Spinal cord (tissue), 10 donors: ENCODE data around the gene C21orf58. TPM values are rescaled to one million over a fixed set of nuclear protein-coding genes. Genes with fewer than 3 reads are reported as not detected.

Experiments used
- DNase-seq, 6 donors: peaks; one replicate each; pipeline versions ENCODE4 v3.0.0 to v3.0.0-alpha.2; 2013 to 2015; ENCODE audit warnings: low spot score in 6 of 6, low read depth in 4 of 6
- H3K27ac ChIP-seq: one replicate; pipeline ENCODE4 v1.5.1; 2013; ENCODE audit warnings: low read depth, low read length, control low read depth
- H3K27me3 ChIP-seq: one replicate; pipeline ENCODE4 v1.6.1; 2013; ENCODE audit warnings: low read length; ENCODE audit not compliant: control insufficient read depth, insufficient read depth
- H3K36me3 ChIP-seq: one replicate; pipeline ENCODE4 v1.6.1; 2013; ENCODE audit warnings: low read length; ENCODE audit not compliant: control insufficient read depth, insufficient read depth
- H3K4me1 ChIP-seq: one replicate; pipeline ENCODE4 v1.6.1; 2013; ENCODE audit warnings: low read length; ENCODE audit not compliant: control insufficient read depth, insufficient read depth
- H3K4me3 ChIP-seq: one replicate; pipeline ENCODE4 v1.5.1; 2013; ENCODE audit warnings: low read depth, low read length, control low read depth
- H3K9me3 ChIP-seq: one replicate; pipeline ENCODE4 v1.6.1; 2013; ENCODE audit warnings: low read length; ENCODE audit not compliant: control insufficient read depth, insufficient read depth
- WGBS: methylation state at CpG from one replicate; pipeline ENCODE4 v1.1.5; 2013; ENCODE audit warnings: missing lambda C conversion rate; ENCODE audit not compliant: insufficient coverage; 5-methylcytosine and 5-hydroxymethylcytosine counted together
- polyA plus RNA-seq, 2 donors: library from polyadenylated mRNA; unstranded; fragments of 120-200 nt; gene quantifications; one replicate each; pipeline ENCODE4 v1.2.1, GENCODE V29; 2013; ENCODE audit not compliant: insufficient read length in 2 of 2
- total RNA-seq, 2 donors: library from RNA; depleted of rRNA in 1 of 2; stranded (reverse); fragments of 120-200 nt in 1 of 2; fragments of >200 nt in 1 of 2; gene quantifications; one replicate each; pipeline versions ENCODE4 v1.2.3 to v1.2.4, GENCODE V29; 2013 to 2014
- donor health status: healthy.

C21orf58 gene
- total and polyA plus RNA-seq, 4 donors: 2.9 to 15.4 (median 9.5) TPM

DNA sequence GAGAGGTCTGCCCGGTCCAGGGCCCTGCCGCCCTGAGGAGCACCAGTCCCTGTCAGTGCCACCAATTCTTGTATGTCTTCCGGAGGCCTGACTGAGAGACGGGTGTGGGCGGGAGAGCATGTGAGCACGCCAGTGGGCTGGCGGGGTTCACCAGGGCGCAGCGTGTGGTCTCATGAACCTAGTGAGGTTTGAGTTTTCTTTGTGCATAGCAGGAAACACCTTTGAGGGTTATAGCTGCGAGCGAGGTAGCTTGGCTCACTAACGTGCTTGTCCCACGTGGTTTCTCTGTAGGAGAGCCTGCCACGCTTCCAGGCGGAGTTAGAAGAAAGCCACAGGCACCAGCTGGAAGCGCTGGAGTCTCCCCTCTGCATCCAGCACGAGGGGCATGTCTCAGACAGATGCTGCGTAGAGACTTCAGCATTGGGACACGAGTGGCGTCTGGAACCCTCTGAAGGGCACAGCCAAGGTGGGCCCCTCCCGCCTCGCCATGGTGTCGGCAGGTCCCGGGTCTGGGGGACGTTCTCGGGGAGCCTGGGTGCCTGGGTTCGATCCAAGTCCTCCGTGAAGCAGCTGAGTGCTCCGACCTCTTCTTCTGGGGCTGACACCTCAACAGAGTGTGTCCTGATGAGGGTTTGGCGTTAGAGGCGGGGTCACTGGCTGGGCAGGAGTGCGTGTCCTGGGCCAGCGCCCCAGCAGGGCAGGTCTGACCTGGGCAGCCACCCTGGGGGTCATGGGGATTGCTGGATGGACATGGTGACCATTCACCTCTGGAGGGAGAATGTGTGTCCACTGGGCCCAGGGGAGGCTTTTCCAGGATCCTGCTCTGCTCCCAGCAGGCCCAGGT lies 31.7 kb upstream of the C21orf58 start:
- Histone ChIP-seq H3K4me1 (no peaks in the 10 kb centered on the region), H3K27ac (no peak overlapping the region), H3K9me3 (no peaks in the 10 kb centered on the region), H3K36me3 (peaks cover 93% of the 10 kb centered on the region), H3K27me3 (no peaks in the 10 kb centered on the region), H3K4me3 (no peak overlapping the region)
- DNase-seq: no peak
- 95% methylated on average over 33 of the region's 33 CpGs for WGBS

DNA sequence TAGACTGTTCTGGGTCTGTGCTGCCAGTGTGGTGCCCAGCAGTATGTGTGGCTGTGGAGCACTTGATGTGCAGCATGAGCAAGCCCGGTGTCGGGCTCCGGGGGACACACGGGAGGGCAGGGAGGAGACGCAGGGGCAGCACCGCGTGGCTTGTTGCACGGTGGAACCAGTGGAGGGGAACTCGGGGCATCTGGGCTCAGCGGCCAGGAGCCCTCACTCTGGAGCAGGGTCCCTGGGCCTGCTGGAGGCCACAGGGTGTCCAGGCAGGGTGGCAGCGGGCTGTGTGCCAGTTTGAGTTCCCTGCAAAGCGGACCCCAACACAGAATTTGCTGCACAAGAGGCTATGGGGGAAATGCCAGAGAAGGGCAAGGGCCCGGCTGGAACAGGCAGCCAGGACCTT lies 30.8 kb upstream of the C21orf58 start:
- peaks cover 96% of the 10 kb centered on the region for H3K36me3 ChIP-seq

DNA sequence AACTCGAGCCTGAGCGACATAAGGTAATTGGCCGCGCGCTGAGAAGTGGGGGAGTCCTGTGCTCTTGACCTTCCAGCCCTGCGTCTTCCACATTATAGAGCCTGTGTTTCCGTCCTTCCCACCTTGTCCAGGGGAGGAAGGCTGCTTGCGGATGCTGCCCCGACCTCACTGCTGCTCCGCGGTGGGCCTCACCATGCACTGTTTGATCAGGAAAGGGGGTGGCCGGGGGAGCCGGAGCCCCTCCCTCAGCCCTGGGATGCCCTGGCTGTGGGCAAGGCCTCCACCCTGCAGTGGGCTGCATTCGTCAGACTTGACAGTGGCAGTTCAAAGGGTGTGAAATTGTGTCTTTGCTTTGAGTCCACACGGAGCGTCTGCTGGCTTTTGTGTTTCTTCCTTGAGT lies 30.4 kb upstream of the C21orf58 start:
- no peak for DNase-seq
- Histone ChIP-seq H3K4me3 (no peak overlapping the region), H3K4me1 (no peaks in the 10 kb centered on the region), H3K36me3 (peaks cover 97% of the 10 kb centered on the region), H3K27me3 (no peaks in the 10 kb centered on the region), H3K9me3 (no peaks in the 10 kb centered on the region), H3K27ac (no peak overlapping the region)
- WGBS: 80% methylated on average over 12 of the region's 16 CpGs

More for the DNA sequence above, 30.8 kb upstream of the C21orf58 start:
- 97% methylated on average over 13 of the region's 13 CpGs for WGBS
- DNase-seq: no peak
- Histone ChIP-seq H3K9me3 (no peaks in the 10 kb centered on the region), H3K27ac (no peak overlapping the region), H3K4me1 (no peaks in the 10 kb centered on the region), H3K4me3 (no peak overlapping the region), H3K27me3 (no peaks in the 10 kb centered on the region)

DNA sequence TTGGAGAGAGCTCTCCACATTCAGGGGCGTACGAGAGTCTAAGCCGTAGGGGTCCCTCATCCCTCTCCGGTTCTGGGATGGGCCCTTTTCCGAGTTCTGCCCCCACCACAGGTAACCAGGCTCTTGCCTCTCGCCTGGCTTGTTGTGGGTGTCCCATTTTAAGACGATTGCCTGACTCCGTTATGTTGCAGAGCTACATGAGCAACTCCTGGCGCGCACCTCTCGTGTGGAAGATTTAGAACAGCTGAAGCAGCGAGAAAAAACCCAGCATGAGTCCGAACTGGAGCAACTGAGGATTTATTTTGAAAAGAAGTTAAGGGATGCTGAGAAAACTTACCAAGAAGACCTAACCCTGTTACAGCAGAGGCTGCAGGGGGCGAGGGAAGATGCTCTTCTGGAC lies 29.2 kb upstream of the C21orf58 start:
- no peaks in the 10 kb centered on the region for H3K9me3 ChIP-seq
- 91% methylated on average over 13 of the region's 14 CpGs for WGBS
- no peak for DNase-seq
- H3K4me3 ChIP-seq: no peak overlapping the region
- H3K4me1 ChIP-seq: no peaks in the 10 kb centered on the region
- no peak overlapping the region for H3K27ac ChIP-seq
- peaks cover 98% of the 10 kb centered on the region for H3K36me3 ChIP-seq
- H3K27me3 ChIP-seq: no peaks in the 10 kb centered on the region

DNA sequence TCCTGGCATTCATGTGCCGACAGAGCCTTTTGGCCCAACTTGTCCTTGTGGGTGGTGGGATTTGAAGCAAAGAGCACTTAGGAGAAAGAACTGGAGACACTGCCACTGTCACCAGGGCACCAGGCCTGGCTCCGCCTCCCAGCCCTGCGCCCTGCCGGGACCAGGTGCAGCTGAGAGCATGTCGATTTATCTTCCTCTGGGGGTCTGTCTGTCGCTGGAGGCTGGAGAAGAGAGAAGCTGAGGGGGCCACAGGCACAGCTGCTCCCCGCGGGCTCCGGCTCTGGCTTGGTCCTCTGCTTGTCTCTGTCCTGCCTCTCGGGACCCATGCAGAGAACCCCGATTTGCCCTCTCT lies 28.5 kb upstream of the C21orf58 start:
- Histone ChIP-seq H3K4me1 (no peaks in the 10 kb centered on the region), H3K27ac (no peak overlapping the region), H3K4me3 (no peak overlapping the region), H3K9me3 (no peaks in the 10 kb centered on the region), H3K27me3 (no peaks in the 10 kb centered on the region), H3K36me3 (peaks cover 98% of the 10 kb centered on the region)
- WGBS: 70% methylated on average over 10 of the region's 11 CpGs
- no peak for DNase-seq

DNA sequence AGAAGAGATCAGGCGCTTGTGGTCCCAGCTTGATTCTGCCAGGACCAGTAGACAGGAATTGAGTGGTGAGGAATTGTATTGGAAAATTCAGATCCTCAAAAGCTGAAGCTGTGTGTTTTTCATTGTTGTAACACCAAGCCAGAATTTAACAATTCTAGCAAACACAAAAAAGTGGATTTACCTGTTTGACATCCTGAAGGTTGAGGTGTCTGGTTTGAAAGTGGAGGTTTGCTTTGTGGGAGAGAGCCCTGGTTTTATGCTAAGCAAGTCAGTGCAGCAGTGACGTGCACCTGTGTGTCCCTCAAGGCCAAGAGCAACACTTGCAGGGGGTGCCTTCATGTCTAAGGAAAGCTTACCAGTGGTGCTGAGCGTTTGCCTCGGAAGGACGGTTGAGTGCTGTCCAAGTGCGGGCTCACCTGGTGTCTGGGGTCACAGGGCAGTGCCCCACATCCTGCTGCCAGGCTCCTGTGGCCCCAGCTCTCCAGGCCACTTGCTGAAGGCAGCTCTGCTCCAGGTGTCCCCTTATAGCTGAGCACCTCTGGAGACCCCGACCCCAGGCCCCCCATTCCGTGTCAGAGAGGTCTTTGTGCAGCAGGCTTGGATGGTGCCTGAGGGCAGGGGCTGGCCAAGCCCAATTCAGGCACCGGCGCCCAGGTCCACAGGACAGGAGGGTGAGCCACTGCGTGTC lies 27.9 kb upstream of the C21orf58 start:
- H3K4me1 ChIP-seq: no peaks in the 10 kb centered on the region
- WGBS: 95% methylated on average over 10 of the region's 11 CpGs
- H3K36me3 ChIP-seq: peaks cover 98% of the 10 kb centered on the region
- no peak overlapping the region for H3K4me3 ChIP-seq
- H3K27me3 ChIP-seq: no peaks in the 10 kb centered on the region
- DNase-seq: no peak
- no peak overlapping the region for H3K27ac ChIP-seq
- no peaks in the 10 kb centered on the region for H3K9me3 ChIP-seq

DNA sequence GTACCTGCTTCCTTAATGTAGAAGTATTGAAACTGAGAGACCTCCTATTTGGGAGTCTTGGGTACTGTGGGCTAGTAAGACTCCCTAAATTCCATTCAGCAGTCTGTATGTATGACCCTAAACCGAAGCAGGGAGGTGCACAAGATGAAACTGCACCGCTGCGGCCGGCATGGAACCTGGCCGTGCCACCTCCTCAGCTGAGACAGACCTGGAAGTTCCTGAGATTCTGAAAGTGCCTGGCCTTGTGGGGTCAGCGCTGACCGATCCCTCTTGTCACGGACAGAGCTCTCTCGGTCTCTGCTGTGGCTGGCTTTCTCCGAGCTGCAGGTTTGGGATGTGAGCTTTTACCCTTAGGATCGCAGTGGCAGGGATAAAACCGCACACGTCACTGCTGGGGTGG lies 27.3 kb upstream of the C21orf58 start:
- no peak overlapping the region for H3K4me3 ChIP-seq
- peaks cover 98% of the 10 kb centered on the region for H3K36me3 ChIP-seq
- no peaks in the 10 kb centered on the region for H3K27me3 ChIP-seq
- no peak overlapping the region for H3K27ac ChIP-seq
- no peak for DNase-seq
- H3K4me1 ChIP-seq: no peaks in the 10 kb centered on the region
- no peaks in the 10 kb centered on the region for H3K9me3 ChIP-seq
- 88% methylated on average over 11 of the region's 13 CpGs for WGBS

DNA sequence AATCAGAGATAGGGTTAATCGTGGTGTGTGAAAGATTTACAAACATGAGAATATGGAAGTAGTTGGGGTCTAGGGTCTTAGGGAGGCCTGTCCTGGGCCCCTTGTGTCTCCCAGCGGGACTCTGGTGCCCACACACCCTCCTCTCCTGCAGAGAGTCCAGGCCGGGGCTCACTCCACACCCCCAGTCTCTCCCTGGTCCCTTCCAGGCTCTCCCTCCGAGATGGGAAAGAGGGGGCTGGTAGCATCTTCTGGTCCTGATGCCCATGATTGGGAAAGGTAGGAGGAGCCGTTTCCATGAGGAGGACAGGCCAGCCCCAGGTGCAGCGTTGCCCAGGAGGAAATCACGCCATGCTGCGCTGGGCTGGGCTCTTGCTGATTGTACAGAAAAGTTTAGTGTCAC lies 26.9 kb upstream of the C21orf58 start:
- DNase-seq: no peak
- no peaks in the 10 kb centered on the region for H3K9me3 ChIP-seq
- no peaks in the 10 kb centered on the region for H3K4me1 ChIP-seq
- peaks cover 98% of the 10 kb centered on the region for H3K36me3 ChIP-seq
- H3K4me3 ChIP-seq: no peak overlapping the region
- 90% methylated on average over 6 of the region's 8 CpGs for WGBS
- no peak overlapping the region for H3K27ac ChIP-seq
- no peaks in the 10 kb centered on the region for H3K27me3 ChIP-seq

DNA sequence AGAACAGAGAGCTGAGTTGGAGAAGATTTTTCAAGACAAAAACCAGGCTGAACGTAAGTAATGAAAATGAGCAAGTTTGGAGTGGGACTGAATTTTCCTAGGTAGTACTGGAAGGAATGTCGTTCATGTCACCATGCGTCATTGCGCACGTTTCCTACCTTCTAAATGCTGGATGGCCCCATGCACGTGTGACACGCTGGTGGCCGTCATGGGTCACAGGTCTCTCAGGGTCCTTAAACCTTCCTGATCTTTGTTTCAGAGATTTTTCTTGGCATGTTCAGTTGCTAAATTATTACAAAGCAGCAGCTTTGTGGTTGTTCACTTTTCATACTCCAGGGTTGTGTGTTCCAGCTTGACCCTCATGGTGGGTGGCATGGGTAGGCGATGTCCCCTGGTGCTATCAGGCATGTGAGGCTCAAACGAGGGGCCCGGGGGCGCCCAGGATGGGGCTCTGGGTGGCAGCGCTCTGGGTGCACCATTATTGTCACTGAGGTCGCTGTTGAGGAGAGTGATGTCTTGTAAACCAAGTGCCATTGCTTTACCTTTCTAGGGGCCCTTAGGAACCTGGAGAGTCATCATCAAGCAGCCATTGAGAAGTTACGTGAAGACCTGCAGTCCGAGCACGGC lies 25.6 kb upstream of the C21orf58 start:
- Histone ChIP-seq H3K4me3 (no peak overlapping the region), H3K36me3 (peaks cover 94% of the 10 kb centered on the region), H3K27me3 (no peaks in the 10 kb centered on the region), H3K9me3 (no peaks in the 10 kb centered on the region), H3K4me1 (no peaks in the 10 kb centered on the region), H3K27ac (no peak overlapping the region)
- WGBS: 97% methylated on average over 17 of the region's 17 CpGs
- no peak for DNase-seq
